ENCODE data around the gene ZNF225. TPM values are rescaled to one million over a fixed set of nuclear protein-coding genes. Genes with fewer than 3 reads are reported as not detected.
"Not testable (repeated sequence)": the region's sequence is repeated elsewhere in the genome, so short reads cannot be mapped to it uniquely, and the experiment has no call there.

The ZNF225 gene
- 7.2 TPM for total RNA-seq

DNA sequence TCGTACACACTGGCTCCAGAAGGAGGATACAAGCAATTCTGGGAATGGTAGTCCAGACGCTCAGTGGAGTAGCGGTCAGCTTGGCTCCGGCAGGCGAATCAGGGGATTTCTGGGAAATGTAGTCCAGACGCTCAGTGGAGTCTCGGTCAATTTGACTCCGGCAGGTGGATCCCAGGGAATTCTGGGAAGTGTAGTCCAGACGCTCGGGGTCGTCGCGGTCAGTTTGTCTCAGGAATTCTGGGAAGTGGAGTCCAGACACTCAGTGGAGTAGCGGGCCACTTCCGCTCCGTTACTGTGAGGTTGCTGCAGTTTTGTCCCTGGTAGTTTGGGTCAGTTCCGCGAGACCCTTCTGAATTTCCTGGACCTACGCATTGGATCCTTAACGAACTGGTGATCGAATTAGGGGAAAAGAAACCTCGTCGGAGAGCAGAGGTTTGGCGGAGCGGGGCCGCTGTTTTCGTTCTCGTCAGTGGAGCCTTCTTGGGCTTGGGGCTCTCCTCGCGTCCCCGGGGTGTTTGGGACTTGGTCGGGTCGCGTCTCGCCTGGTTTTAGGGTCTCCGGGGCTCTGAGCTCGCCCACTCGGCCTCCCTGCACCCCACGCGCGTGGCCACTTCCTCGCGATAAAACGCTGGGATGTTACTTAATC lies at the start of gene ZNF225:
TSS of gene ZNF225 (plus strand) at position 262 of the 646 bp plus-strand sequence. CDS start 2,429 bp downstream, outside the sequence.
- peak; percentile 99 for DNase-seq

DNA sequence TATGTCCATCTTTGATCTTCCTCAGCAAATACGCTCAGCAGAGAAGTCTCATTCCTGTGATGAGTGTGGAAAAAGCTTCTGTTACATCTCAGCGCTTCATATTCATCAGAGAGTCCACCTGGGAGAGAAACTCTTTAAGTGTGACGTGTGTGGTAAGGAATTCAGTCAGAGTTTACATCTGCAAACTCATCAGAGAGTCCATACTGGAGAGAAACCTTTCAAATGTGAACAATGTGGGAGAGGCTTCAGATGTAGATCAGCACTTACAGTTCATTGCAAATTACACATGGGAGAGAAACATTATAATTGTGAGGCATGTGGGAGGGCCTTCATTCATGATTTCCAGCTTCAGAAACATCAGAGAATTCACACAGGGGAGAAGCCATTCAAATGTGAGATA lies 46.9 kb upstream of the ZNF225 start:
- no peak for DNase-seq

DNA sequence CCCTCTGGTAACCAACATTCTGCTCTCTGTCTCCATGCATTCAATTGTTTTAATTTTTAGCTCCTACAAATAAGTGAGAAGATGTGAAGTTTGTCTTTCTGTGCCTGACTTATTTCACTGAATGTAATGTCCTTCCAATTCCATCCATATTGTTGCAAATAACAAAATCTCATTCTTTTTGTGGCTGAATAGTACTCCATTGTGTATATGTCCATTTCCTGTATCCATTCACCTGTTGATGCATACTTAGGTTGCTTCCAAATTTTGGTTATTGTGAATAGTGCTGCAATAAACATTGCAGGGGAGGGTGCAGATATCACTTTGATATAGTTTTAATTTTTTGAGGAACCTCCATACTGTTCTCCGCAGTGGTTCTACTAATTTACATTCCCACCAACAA lies 43.8 kb upstream of the ZNF225 start:
- DNase-seq: no peak

DNA sequence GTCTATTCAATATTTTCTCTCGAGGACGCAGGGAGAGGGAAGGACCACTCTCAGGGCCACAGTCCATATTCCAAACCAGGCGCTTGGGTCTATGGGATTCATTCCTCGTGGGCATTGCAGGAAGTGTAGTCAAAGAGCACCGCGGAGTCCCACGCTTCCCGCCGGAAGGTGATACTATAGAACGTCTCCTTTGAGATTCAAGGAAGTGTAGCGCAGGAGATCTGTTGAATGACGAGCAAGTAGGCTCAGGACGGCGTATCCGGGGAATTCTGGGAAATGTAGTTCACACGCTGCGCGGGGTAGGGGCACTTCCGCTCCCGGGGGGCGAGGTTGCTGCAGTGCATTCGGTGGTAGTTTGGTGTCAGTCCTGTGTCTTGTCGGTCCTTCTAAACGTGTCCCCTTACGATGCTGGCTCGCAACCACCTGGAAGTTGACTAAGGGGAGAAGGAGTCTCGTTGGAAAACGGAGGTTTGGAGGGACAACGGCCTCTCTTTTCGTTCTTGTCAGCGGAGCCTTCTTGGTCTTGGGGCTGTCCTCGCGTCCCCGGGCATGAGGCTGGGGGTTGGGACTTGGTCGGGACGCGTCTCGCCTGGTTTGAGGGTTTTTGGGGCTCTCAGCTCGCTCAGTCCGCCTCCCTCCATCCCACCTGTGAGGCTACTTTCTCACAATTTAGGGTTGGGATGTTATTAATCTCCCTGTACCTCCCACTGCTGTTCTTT lies 41.2 kb upstream of the ZNF225 start, which contains the start of gene ZNF284:
TSS of gene ZNF284 (plus strand) at position 336 of the 719 bp plus-strand sequence. CDS start 4,231 bp downstream, outside the sequence.
- DNase-seq: peak; percentile 96

DNA sequence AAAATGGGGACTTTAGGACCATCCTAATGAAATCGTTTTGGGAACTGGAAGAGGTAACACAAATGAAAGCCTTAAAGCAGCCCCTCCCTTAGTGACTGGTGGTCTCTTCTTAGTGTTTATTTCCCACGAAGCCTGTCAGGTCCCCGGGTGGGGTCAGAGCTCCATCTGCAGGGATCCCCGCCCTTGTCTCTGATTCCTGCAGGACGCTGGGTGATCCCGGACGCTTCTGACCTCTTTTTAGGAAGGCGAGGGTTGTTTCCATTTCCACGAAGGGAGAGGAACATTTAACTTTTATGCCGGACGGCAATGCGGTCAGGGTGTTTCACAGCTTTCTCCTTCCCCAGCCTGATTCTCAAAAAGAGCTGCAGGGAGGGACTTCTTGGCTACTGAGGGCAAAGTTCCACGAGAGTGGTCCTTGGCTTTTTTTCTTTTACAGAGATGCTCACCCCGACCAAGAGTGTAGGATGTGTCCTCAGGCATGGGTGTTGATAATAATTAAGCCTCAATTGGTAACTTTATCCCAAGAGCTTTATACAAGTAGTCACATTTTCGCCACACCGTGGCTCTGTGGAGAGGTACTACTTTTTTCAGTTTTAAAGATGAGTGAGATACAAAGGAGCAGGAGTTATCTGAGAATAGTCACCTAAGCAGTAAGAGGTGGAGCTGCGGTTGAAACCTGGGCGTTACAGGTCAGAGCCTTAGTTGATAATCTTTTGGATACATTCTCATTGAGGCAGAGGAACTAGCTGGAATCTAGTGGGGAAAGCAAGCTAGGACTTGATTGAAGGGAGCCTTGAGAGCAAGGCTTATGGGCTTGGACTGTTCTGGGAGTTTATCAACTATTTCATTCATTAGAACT lies 40.4 kb upstream of the ZNF225 start:
- no peak for DNase-seq

DNA sequence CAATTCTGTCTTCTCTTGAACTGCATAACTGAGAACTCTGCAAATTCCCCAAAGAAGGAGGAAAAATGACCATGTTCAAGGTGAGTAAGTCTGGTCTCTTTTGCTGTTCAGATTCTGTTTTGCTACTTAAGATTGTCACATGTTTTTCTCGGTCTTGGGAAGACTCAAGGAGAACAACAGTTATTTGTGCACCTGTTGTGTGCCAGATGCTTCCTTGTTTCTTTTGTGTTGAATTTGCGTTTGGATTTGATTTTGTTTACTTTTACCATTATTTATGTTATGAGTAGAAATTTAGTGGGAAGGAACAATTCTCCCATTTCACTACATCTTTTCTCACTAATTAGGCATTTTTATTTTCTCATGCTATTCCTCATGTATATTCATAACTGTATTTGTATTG lies 36.9 kb upstream of the ZNF225 start:
- no peak for DNase-seq

DNA sequence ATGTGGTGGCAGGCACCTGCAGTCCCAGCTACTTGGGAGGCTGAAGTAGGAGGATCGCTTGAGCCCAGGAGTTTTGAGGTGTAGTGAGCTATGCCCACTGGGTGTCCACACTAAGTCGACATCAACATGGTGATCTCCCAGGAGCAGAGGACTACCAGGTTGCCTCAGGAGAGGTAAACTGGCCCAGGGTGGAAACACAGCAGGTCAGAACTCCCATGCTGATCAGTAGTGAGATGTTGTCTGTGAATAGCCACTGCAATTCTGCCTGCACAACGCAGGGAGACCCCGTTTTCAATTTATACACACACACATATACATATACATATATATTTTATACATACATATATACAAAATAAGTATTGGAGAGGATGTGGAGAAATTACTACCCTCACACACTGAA lies 21.1 kb upstream of the ZNF225 start:
- DNase-seq: no peak

DNA sequence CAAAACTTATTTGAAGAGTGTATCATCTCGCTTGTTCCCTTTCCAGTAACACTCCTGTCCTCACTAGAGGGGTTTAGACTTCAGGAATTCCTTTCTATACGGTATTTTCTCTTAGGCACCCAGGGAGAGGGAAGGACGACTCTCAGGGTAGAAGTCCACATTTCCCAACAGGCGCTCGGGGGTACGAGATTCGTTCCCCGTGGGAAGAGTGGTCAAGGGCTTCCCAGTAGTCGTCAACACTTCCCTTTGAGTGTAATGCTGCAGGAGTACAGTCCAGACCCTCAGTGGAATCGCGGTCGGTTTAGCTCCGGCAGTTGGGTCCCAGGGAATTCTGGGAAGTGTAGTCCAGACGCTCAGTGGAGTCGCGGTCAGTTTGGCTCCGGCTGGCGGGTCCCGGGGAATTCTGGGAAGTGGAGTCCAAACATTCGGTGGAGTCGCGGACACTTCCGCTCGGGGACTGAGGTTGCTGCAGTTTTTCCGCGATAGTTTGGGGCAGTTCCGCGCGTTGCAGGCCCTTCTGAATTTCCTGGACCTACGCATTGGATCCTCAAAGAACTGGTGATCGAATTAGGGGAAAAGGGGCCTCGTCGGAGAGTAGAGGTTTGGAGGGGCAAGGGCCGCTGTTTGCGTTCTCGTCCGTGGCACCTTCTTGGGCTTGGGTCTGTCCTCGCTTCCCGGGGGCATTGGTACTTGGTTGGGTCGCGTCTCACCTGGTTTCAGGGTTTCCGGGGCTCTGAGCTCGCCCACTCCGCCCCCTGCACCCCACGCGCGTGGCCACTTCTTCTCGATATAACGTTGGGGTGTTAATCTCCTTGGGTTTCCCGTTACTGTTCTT lies 19.1 kb upstream of the ZNF225 start, which contains the start of gene ZNF224:
TSS of gene ZNF224 (plus strand) at position 431 of the 835 bp plus-strand sequence. CDS start 3,513 bp downstream, outside the sequence.
- peak; percentile 98 for DNase-seq

DNA sequence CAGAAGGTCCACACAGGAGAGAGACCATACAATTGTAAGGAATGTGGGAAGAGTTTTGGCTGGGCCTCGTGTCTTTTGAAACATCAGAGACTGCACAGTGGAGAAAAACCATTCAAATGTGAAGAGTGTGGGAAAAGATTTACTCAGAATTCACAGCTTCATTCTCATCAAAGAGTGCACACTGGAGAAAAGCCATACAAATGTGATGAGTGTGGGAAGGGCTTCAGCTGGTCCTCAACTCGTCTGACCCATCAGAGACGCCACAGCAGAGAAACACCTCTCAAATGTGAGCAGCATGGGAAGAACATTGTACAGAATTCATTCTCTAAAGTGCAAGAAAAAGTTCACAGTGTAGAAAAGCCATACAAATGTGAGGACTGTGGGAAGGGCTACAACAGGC lies 5.4 kb upstream of the ZNF225 start:
- no peak for DNase-seq

DNA sequence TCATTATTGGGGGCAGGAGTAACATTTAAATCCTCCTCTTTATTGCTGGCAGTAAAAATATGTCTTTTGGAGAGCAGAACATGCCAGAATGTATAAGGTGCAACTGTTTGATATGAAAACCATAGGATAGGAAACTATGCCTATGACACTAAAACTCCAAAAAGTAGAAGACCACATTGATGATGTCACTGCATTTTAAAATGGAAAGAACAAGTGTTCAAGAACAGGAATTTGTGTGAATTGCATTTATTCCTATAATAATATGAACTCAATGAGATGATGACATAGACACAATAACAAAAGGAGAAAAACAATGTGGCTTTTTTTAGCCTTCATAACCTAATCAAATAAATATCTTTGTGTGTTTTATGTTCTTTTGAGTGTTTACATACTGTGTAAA lies 3.7 kb upstream of the ZNF225 start:
- no peak for DNase-seq

DNA sequence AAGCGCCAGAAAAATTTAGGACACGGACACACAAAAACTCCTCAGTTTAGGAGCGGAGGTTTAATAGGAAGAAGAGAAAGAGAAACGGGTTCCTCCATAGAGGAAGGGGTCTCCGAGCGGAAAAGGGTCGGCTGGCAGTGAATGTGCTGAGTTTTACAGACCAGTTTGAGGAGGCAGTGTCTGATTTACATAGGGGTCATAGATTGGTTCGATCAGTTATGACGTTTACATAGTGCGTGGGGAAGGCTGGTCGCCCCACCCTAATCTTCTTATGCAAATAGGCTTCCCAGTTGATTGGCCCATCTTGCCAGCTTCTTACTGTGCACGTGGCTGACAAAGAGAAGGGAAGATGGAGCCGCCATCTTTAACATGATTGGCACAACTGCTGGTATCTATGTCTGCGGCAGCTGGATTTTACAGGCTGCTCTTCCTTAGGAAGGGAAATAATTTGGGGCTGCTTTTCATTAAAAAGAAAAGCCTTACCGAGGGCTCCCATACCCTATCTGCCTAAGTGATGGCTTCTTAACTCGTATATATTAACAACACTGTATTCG lies 1.2 kb upstream of the ZNF225 start:
- peak; percentile 73 for DNase-seq

DNA sequence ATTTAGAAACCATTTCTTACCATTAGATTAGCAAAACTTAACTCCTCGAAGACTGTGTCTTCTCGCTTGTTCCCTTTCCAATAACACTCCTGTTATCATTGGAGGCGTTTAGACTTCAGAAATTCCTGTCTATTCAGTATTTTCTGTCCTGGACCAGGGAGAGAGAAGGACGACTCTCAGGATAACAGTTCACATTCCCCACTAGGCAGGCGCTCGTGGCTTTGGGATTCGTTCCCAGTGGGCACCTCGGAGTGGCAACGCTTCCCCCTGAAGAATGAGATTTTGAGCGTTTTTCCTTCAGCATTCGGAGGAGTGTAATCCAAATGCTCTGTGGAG lies 429 bp upstream of the ZNF225 start:
- no peak for DNase-seq

DNA sequence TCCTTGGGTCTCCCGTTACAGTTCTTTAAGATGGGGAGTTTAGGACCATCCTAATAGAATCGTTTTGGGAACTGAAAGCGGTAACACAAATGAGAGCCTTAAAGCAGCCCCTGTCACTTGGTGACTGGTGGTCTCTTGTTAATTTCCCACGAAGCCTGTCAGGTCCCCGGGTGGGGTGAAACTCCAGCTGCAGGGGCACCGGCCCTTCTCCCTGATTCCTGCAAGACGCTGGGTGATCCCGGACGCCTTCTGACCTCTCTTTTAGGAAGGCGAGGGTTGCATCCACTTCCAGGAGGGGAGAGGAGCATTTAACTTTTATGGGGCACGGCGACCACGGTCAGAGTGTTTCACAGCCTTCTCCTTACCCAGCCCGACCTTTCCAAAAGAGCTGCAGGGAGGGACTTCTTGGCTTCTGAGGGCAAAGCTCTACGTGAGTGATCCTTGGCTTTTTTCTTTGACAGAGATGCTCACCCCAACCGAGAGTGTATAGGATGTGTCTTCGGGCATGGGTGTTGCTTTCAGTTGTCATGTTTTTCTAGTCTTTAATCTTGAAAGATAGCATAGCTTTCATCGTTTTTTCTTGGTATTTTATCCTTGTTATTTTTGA lies 688 bp downstream of the ZNF225 start:
- no peak for DNase-seq

DNA sequence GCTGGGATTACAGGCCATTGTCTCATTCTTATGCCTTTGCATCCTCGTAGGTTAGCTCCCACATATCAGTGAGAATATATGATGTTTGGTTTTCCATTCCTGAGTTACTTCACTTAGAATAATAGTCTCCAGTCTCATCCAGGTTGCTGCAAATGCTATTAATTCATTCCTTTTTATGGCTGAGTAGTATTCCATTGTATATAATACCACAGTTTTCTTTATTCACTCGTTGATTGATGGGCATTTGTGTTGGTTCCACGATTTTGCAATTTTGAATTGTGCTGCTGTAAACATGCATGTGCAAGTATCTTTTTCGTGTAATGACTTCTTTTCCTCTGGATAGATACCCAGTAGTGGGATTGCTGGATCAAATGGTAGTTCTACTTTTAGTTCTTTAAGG lies 8.0 kb downstream of the ZNF225 start:
- DNase-seq: not testable (repeated sequence)

DNA sequence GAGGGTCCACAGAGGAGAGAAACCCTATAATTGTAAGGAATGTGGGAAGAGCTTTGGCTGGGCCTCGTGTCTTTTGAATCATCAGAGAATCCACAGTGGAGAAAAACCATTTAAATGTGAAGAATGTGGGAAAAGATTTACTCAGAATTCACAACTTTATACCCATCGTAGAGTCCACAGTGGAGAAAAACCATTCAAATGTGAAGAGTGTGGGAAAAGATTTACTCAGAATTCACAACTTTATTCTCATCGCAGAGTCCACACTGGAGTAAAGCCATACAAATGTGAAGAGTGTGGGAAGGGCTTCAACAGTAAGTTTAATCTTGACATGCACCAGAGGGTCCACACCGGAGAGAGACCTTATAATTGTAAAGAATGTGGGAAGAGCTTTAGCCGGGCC lies 18.8 kb downstream of the ZNF225 start:
- no peak for DNase-seq

DNA sequence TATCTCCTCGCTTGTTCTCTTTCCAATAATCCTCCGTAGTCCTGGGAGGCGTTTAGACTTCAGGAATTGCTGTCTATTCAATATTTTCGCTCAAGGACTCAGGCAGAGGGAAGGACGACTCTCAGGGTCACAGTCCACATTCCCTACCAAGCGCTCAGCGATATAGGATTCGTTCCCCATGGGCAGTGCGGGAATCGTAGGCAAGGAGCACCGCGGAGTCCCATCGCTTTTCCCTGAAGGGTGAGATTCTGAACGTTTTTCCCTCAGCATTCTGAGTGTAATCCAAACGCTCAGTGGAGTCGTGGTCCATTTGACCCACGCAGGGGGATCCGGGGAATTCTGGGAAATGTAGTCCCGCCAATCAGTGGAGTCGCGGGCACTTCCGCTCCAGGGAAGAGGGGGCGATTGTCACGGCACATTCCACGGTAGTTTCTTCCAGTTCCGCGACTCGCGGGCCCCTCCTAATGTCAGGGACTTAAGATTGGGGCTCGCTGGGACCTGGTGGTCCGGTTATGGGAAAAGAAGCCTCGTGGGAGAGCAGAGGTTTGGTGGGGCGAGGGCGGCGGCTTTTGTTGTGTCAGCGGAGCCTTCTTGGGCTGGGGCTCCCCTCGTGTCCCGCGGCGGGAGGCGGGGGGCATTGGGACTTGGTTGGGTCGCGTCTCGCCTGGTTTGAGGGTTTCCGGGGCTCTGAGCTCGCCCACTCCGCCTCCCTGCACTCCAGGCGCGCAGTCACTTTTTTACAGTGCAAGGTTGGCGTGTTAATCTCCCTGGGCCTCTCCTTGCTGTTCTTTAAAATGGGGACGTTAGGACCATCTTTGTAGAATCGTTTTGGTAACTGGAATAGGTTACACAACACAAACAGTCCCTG lies 28.2 kb downstream of the ZNF225 start, which contains the start of gene ZNF234:
TSS of gene ZNF234 (plus strand) at position 364 of the 868 bp plus-strand sequence. CDS start 3,079 bp downstream, outside the sequence.
- peak; percentile 95 for DNase-seq

DNA sequence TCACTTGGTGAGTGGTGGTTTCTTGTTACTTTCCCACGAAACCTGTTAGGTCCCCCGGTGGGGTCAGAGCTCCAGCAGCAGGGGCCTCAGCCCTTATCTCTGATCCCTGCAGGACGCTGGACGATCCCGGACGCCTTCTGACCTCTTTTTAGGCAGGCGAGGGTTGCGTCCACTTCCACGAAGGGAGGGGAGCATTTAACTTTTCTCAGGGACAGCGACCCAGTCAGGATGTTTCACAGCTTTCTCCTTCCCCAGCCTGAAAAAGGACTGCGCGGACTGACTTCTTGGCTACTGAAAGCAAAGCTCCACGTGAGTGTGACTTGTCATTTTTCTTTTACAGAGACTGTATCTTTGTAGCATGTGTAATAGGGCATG lies 28.8 kb downstream of the ZNF225 start:
- DNase-seq: no peak

DNA sequence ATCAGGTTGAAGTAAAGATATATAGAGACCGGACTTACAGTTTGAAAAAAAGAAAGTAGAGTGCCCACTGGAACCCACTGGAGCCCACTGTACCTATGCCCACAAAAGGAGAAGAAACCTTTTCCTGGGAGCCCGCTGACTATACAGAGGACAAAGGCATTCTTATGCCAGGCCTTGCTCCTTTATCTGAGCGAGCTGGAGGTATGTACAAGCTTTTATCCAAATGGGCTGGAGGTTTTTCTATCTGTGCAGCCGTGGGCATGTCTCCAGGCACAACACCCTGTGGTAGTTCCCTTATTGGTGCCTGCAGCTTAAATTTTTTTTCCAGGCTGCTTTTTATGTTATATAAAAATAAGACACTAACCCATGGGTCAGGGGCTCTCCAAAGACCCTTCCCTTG lies 36.6 kb downstream of the ZNF225 start:
- DNase-seq: no peak

DNA sequence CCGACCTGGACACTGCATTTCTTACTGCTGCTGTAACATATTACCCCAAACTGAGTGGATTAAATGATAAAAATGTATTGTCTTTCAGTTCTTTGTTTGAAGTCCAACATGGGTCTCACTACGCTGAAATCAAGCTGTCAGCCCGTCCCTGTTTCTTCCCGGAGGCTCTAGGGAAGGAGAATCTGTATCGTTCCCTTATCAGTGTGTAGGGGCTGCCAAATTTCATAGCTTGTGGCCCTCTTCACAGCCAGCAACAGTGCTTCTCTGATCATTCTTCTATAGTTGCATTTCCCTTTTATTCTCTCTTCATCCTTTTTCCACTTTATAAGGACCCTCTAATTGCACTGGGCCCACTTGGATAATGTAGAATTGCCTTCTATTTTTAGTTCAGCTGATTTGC lies 38.3 kb downstream of the ZNF225 start:
- no peak for DNase-seq

DNA sequence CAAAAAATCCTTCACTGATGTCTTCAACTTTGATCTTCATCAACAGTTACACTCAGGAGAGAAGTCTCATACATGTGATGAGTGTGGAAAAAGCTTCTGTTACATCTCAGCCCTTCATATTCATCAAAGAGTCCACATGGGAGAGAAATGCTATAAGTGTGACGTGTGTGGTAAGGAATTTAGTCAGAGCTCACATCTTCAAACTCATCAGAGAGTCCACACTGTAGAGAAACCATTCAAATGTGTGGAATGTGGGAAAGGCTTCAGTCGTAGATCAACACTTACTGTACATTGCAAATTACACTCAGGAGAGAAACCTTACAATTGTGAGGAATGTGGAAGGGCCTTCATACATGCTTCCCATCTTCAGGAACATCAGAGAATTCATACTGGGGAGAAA lies 43.3 kb downstream of the ZNF225 start:
- DNase-seq: no peak

Measured in tongue (tissue), 2 donors.